GM12872 (cell line): ENCODE data around the gene ADSS2.

ENCODE experiments used
- CTCF ChIP-seq: IDR thresholded peaks from 3 replicates; pipeline ENCODE4 v1.5.1; 2011; ENCODE audit warnings: low read depth, mild to moderate bottlenecking, low read length, moderate library complexity; ENCODE audit not compliant: insufficient read depth

ADSS2 gene

DNA sequence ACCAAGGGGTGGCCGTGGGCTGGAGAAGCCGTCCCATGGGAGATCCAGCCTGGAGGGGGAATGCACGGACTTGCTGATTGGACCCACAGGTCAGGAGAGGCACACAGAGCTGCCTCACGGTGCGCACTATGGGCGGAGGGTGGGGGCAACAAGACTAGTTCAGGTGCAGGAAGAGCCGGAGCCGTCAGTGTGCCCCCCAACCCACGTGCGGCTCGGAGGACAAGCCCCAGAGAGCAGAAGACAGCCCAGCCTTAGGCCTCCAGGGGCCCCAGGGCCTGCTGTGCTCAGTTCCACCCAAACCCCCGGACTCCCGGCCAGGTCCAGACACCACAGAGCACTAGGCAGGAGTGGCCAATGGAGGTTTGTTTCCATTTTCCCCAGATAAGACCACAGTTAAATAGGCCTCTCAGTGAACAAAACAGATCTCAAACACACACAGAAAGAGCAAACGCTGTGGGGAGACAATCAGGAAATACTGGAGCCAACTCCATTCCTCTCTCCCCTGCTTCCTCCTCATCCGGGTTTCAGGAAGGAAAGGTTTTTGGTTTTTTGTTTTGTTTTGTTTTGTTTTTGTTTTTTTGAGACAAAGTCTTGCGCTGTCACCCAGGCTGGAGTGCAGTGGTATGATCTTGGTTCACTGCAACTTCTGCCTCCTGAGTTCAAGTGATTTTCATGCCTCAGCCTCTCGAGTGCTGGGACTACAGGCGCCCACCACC lies 84.2 kb downstream of the ADSS2 start:
- no peak for TF ChIP-seq CTCF

GRCh38 chr1:244365809-244366208 lies 85.9 kb downstream of the ADSS2 start:
- TF ChIP-seq CTCF, result no peak

- no peak for TF ChIP-seq CTCF
Measured at GRCh38 chr1:244362476-244362875, 89.2 kb downstream of the ADSS2 start.

DNA sequence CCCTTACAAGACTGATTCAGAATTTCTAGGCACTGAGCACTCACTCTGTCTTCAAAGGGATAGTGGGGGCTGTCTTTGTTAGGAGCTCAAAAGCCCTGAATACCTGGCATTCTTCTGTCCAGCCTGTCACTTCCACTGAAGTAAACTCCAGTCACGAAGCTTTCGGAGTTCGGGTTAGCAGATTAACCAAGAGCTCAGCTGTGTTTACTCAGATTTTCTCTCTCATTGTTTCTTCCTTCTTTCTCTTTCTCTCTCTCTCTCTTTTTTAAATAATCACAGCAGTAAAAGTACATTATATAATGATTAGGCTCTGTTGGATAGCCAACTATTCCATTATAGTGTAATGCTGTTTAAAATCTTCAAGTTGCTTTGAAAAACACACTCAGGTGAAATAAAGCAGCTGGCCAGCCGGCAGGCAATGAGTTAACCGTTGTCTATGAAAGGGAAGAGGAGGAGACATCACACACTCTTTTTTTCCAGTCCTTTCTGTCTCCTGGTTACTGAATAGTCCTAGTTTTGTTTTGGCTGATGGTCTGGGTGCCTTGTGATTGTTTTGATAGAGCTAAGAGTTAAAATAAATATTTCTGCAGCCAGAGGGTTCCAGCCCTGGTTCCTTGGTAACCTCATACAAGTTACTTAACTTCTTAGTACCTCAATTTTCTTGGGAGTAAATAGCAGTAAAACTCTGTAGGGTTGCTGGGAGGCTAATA lies 89.8 kb downstream of the ADSS2 start:
- no peak for TF ChIP-seq CTCF
